ENCODE measurements around the gene MEG3.

Gene MEG3

DNA sequence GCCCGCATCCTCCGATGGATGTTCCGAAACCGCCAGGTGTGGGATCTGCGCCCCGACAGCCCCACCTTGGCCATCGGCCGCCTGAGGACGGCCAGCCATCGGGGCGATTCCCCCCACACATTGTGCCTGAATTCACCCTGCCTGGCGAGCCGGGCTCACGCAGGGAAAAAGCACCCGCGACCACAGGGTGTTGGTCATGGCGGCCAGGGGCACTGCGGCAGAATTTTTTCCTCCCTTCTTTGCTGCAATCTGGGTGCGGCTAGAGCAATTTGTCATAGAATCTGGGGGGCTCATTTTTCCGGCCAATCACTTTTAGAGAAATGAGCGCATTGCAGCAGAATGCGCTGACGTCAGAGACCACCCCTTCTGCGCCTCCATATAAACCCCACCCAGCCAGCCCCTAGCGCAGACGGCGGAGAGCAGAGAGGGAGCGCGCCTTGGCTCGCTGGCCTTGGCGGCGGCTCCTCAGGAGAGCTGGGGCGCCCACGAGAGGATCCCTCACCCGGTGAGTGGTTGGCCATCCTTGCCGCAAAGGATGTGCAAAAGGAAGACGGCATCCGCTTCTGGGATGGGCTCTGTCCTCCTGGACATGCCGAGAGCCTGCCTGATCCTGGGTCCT lies at the start of gene MEG3:
Gene MEG3 (plus strand): TSS at position 406 of the 619 bp plus-strand sequence.
- DNase-seq, result peak; percentile 91

DNA sequence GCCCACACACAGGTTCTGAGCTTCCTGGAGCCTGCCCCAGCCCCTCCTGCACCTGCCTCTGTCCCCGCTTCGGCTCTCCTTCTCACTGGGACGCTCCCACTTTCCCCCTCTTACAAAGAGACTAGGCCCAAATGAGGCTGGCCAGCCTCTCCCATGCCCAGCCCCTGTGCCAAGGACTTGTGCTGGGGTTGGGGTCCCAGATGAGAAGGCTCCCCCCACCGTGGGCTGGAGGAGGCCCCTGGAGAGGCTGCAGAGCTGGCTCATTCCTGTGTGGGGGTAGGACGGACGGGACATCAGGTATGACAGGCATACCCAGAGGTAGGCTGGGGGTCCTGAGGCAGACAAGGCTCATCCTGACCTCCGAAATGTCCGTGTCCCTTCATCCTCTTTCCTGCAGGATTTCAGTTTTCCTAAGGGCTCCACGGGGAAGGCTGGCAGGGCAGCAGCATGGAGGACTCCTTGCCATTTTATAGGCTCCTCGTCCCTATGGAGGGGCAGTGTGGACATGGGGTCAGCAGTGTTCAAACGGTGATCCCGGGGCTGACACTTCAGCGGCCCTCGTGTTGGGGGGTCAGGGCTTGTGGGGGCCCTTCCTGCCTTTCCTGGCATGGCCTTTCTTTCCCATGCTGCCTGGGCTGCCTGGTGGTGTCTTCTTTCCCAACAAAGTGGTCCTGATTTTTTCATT lies 49.1 kb upstream of the MEG3 start:
- no peak for DNase-seq

GRCh38 chr14:100777366-100777817 lies 48.5 kb upstream of the MEG3 start:
- no peak for DNase-seq

GRCh38 chr14:100777818-100778525 lies 47.9 kb upstream of the MEG3 start:
- DNase-seq, result peak; percentile 80

GRCh38 chr14:100778526-100778882 lies 47.4 kb upstream of the MEG3 start:
- DNase-seq, result no peak

- no peak for DNase-seq
Observed at GRCh38 chr14:100778951-100779690, 46.8 kb upstream of the MEG3 start.

- DNase-seq, result no peak
Observed at GRCh38 chr14:100779691-100780080, 46.2 kb upstream of the MEG3 start.

- no peak for DNase-seq
Observed at GRCh38 chr14:100780246-100780645, 45.7 kb upstream of the MEG3 start.

GRCh38 chr14:100780646-100781355 lies 45.1 kb upstream of the MEG3 start:
- no peak for DNase-seq

DNA sequence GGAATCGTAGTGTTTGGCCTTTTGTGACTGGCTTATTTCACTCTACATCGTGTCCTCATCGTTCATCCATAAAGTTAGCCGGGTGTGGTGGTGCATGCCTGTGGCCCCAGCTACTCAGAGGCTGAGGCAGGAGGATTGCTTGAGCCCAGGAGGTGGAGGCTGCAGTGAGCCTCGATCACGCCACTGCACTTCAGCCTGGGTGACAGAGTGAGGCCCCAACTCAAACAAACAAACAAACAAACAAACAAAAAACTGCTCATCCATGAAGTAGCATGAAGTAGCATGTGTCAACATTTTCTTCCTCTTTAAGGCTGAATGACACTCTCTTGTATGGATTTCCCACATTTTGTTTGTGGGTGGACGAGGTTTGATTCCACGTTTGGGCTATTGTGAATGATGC lies 44.0 kb upstream of the MEG3 start:
- DNase-seq, result no peak

DNA sequence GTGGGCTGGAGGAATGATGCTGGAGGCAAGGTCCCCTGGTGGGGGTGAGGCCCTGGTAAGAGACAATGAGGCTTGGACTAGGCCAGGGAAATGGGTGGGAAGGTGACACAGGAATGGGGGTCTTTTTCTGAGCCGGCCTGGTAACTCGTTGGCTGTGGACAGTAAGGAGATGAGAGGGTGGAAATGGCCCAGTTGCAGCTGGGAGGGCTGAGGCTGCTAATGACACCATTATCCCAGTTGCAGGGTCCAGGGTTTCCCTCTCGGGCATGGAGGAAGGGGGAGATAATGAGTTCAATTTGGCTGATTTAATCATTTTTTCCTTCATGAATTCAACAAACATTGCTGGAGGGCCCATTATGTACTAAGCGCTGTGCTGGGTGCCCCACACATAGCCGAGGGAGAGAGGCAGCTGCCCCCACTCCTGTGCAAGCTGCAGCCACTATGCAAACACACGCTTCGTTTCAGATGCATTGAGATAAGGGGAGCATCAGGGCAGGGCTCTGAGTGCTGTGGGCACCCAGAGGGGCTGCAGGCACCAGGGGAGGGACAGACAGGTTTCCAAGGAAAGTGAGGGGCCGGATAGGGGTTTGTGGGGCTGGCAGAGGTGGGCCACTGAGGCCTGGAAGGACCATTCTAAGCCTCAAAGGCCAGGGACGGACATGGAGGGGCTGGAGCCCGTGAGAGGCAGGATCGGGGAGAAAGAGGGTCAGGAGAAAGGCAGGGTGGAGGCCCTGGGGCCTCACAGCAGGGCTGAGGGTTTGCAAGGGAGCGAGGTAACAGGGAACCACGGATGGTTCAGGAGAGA lies 43.2 kb upstream of the MEG3 start:
- no peak for DNase-seq

GRCh38 chr14:100783630-100784370 lies 42.1 kb upstream of the MEG3 start:
- no peak for DNase-seq

- no peak for DNase-seq
Observed at GRCh38 chr14:100784523-100785337, 41.2 kb upstream of the MEG3 start.

- no peak for DNase-seq
Observed at GRCh38 chr14:100785338-100785615, 40.6 kb upstream of the MEG3 start.

DNA sequence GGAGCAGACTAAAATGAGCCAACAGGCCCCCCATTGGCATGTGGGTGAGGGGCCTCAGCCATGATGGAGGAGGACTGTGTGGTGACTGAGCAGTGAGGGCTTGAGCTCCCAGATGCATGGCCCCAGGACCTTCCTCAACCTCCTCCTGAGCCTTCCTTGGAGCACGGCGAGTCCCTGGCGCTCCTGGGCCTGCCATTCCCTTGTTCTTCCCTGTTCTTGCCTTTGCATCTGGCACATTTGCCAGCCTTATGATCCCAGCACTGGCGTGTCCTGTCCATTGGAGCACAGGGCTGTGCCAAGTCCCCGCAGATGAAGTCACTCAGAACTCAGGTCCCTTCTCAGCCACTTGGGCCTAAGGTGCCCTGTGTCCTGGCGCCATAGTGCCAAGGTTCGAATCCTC lies 40.3 kb upstream of the MEG3 start:
- DNase-seq, result no peak

GRCh38 chr14:100786131-100786530 lies 39.8 kb upstream of the MEG3 start:
- no peak for DNase-seq

DNA sequence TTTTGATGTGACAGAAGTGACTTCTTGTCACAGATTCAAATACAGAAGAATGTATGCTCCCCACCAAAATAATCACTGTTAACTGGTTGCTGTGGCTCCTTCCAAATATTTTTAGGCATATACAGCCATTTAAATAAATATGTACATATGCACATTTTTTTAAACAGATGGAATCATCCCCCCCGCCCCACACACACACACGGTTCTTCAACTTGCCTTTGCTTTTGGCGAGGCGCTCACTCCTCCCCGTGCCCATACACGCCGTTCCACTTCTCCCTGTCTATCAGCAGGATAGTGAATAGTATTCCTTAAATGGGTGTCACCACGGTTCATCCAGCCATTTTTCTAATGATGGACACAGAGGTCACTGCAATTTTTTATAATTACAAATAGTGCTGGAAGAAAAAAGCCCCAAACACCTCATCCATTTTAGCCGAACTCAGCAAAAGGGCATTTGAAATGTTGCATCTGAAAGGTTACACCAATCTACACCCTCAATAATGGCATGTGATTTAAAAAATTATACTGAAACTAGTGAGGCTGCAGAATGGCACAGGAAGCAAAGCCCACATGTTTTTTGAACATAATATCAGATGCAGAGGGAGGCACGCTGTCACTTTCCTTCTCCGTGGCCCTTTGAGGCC lies 39.2 kb upstream of the MEG3 start:
- no peak for DNase-seq

GRCh38 chr14:100787659-100788058 lies 38.3 kb upstream of the MEG3 start:
- no peak for DNase-seq

DNA sequence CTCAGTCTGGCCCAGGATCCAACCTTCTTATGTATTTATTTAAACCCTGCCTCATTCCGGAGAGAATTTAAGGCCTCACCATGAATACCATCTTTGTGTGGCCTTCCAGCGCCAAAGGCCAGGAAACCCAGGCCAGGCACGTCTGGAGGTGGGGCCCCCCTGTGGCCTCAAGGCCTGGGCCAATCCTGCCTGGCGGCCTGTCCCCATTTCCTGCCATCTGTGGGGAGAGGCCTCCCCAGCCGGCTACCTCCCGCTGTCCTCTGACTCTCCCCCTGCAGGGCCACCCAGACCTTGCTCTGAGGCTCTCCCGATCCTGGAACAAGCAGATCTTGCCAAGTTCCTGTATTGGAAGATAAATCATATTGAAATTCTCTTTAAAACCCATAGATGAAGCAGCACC lies 37.4 kb upstream of the MEG3 start:
- DNase-seq, result peak; percentile 69

- no peak for DNase-seq
Observed at GRCh38 chr14:100788942-100789341, 37.0 kb upstream of the MEG3 start.

Measured in femur (tissue), 1 donor.